Right lobe of liver (tissue), 4 donors: ENCODE measurements around the gene RAB40A.

ENCODE experiments used
- CTCF ChIP-seq, 4 donors: fragments of 200-600 bp in 3 of 4; fragments of 450-650 bp in 1 of 4; IDR thresholded peaks; one replicate each; pipeline versions ENCODE4 v1.5.1 to v1.8.0; 2016 to 2022; ENCODE audit warnings: antibody characterized with exemption in 4 of 4, mild to moderate bottlenecking in 2 of 4
- POLR2A ChIP-seq: fragments of 450-650 bp; IDR thresholded peaks from one replicate; pipeline ENCODE4 v1.6.1; 2017; ENCODE audit warnings: antibody characterized with exemption, mild to moderate bottlenecking
- donor health status: DM: no; HTN: no; CAD: no.
- donor health status: DM: no; HTN: no; CAD: no.
- donor health status: DM: no; HTN: yes; CAD: no.

GRCh38 chrX:103531002-103531401 is 11.7 kb upstream of the RAB40A start:
- TF ChIP-seq CTCF (IDR thresholded peaks at IDR 0.05): no peak
- no peak for TF ChIP-seq POLR2A
